HL-60 (cell line): ENCODE data around the gene KCNF1.

Experiments used
- CTCF ChIP-seq: IDR thresholded peaks from one replicate; pipeline ENCODE4 v1.5.1; 2011; ENCODE audit warnings: low read length, control low read depth, inconsistent platforms; ENCODE audit not compliant: insufficient read depth
- GABPA ChIP-seq: IDR thresholded peaks from 2 replicates; pipeline ENCODE4 v1.6.1; 2012; ENCODE audit warnings: low read depth
- POLR2AphosphoS5 ChIP-seq: IDR thresholded peaks from 2 replicates; pipeline ENCODE4 v1.6.1; 2012; ENCODE audit warnings: low read depth
- REST ChIP-seq: IDR thresholded peaks from 2 replicates; pipeline ENCODE4 v1.6.1; 2012; ENCODE audit warnings: low read depth; ENCODE audit not compliant: insufficient replicate concordance

GRCh38 chr2:10871978-10872377 lies 39.8 kb upstream of the KCNF1 start:
- TF ChIP-seq REST (no peak), CTCF (no peak), POLR2AphosphoS5 (no peak), GABPA (no peak)
